SK-N-SH (cell line): ENCODE data around the gene CIBAR2.

Experiments used
- ELF1 ChIP-seq: IDR thresholded peaks from 2 replicates; pipeline ENCODE4 v1.4.0; 2012
- SMC3 ChIP-seq: IDR thresholded peaks from 2 replicates; pipeline ENCODE4 v1.6.1; 2012; ENCODE audit warnings: low read depth, low read length, improper control_type of control experiment
- TF ChIP-seq, protein P1 (sequence below): IDR thresholded peaks from 2 replicates; pipeline ENCODE4 v1.4.0; 2012; ENCODE audit warnings: low read depth, borderline replicate concordance
- TF ChIP-seq, protein P2 (sequence below): IDR thresholded peaks from 2 replicates; pipeline ENCODE4; 2012
- TF ChIP-seq, protein P3 (sequence below): fragments of 200-600 bp; sonication (generic); IDR thresholded peaks from 2 replicates; pipeline ENCODE4 v1.6.1; 2017; ENCODE audit warnings: antibody characterized with exemption, mild to moderate bottlenecking, moderate library complexity

DNA sequence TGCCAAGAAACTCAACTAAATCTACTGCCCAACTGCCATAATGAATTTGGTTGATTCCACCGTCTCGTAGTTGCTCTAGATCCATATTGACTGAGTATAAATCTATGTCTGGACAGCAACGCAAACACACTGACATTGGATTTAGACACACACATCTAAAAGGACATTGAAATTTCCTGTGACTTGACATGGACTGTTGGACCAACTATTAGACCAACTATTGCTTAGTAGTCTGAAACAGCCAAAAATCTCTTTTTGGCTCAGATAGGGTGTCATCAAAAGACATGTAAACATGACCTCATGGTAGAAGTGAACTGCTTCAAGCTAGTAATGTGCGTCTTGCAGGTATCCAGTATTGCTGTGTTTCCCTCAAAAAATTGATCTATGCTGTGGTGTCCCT lies 53.4 kb downstream of the CIBAR2 start:
- TF ChIP-seq, protein P1, sequence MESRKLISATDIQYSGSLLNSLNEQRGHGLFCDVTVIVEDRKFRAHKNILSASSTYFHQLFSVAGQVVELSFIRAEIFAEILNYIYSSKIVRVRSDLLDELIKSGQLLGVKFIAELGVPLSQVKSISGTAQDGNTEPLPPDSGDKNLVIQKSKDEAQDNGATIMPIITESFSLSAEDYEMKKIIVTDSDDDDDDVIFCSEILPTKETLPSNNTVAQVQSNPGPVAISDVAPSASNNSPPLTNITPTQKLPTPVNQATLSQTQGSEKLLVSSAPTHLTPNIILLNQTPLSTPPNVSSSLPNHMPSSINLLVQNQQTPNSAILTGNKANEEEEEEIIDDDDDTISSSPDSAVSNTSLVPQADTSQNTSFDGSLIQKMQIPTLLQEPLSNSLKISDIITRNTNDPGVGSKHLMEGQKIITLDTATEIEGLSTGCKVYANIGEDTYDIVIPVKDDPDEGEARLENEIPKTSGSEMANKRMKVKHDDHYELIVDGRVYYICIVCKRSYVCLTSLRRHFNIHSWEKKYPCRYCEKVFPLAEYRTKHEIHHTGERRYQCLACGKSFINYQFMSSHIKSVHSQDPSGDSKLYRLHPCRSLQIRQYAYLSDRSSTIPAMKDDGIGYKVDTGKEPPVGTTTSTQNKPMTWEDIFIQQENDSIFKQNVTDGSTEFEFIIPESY, result no peak
- TF ChIP-seq, protein P2, sequence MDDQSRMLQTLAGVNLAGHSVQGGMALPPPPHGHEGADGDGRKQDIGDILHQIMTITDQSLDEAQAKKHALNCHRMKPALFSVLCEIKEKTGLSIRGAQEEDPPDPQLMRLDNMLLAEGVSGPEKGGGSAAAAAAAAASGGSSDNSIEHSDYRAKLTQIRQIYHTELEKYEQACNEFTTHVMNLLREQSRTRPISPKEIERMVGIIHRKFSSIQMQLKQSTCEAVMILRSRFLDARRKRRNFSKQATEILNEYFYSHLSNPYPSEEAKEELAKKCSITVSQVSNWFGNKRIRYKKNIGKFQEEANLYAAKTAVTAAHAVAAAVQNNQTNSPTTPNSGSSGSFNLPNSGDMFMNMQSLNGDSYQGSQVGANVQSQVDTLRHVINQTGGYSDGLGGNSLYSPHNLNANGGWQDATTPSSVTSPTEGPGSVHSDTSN, result no peak
- TF ChIP-seq ELF1 (no peak), SMC3 (no peak)
- TF ChIP-seq, protein P3, sequence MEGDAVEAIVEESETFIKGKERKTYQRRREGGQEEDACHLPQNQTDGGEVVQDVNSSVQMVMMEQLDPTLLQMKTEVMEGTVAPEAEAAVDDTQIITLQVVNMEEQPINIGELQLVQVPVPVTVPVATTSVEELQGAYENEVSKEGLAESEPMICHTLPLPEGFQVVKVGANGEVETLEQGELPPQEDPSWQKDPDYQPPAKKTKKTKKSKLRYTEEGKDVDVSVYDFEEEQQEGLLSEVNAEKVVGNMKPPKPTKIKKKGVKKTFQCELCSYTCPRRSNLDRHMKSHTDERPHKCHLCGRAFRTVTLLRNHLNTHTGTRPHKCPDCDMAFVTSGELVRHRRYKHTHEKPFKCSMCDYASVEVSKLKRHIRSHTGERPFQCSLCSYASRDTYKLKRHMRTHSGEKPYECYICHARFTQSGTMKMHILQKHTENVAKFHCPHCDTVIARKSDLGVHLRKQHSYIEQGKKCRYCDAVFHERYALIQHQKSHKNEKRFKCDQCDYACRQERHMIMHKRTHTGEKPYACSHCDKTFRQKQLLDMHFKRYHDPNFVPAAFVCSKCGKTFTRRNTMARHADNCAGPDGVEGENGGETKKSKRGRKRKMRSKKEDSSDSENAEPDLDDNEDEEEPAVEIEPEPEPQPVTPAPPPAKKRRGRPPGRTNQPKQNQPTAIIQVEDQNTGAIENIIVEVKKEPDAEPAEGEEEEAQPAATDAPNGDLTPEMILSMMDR, result no peak
